ENCODE results near the gene SLF2. TPM values are rescaled to one million over a fixed set of nuclear protein-coding genes. Genes with fewer than 3 reads are reported as not detected.

SLF2 gene
- total RNA-seq, 2 donors from 2014 or later, result 11.5 to 12.3 TPM

DNA sequence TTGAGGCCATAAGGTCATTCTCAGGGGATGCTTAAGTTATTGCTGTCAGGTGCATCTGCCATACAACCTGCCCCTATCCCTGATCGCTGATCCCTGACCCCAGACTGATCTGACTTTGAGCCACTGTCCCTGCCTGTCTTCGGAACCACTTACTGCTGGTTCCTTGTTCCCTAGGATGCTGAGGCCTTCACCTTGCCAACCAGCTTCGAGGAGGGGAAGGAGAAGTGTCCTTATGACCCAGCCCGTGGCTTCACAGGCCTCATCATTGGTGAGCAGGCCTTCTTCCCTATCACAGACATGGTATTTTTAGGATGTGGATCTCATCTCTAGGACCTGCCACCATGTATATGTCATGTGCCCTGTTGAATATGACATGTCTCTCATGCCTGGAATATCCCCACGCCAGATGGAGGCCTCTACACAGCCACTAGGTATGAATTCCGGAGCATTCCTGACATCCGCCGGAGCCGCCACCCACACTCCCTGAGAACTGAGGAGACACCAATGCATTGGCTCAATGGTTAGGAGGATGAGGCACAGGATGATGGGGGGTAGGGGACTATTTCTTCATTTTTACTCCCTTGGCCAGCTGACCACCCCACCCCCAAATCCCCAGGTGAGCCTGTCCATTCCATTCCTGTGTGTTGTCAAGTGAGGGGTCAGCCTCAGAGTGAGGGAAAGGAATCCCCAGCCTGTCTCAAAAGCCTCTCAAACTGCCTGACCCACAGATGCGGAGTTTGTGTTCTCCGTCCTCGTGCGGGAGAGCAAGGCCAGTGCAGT, 65.5 kb downstream of the SLF2 start:
- no peak overlapping the region for H3K27ac ChIP-seq
- peaks cover 16% of the 10 kb centered on the region for H3K36me3 ChIP-seq
- no peaks in the 10 kb centered on the region for H3K9me3 ChIP-seq
- no peaks in the 10 kb centered on the region for H3K4me1 ChIP-seq
- no peak for DNase-seq (ENCODE audit: low spot score)
- H3K27me3 ChIP-seq, result no peaks in the 10 kb centered on the region
- TF ChIP-seq, protein P1, sequence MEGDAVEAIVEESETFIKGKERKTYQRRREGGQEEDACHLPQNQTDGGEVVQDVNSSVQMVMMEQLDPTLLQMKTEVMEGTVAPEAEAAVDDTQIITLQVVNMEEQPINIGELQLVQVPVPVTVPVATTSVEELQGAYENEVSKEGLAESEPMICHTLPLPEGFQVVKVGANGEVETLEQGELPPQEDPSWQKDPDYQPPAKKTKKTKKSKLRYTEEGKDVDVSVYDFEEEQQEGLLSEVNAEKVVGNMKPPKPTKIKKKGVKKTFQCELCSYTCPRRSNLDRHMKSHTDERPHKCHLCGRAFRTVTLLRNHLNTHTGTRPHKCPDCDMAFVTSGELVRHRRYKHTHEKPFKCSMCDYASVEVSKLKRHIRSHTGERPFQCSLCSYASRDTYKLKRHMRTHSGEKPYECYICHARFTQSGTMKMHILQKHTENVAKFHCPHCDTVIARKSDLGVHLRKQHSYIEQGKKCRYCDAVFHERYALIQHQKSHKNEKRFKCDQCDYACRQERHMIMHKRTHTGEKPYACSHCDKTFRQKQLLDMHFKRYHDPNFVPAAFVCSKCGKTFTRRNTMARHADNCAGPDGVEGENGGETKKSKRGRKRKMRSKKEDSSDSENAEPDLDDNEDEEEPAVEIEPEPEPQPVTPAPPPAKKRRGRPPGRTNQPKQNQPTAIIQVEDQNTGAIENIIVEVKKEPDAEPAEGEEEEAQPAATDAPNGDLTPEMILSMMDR (IDR thresholded peaks at IDR 0.05), result no peak
- H3K4me3 ChIP-seq, result no peak overlapping the region

DNA sequence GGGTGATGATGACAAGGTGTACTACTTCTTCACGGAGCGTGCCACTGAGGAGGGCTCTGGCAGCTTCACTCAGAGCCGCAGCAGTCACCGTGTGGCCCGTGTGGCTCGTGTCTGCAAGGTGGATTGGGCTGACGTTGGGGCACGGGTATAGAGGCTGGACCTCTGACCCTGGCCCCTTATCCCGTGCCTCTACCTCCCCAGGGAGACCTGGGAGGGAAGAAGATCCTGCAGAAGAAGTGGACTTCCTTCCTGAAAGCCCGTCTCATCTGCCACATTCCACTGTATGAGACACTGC, 66.1 kb downstream of the SLF2 start:
- no peak overlapping the region for H3K27ac ChIP-seq
- DNase-seq (ENCODE audit: low spot score), result no peak
- H3K27me3 ChIP-seq, result no peaks in the 10 kb centered on the region
- H3K4me1 ChIP-seq, result no peaks in the 10 kb centered on the region
- peaks cover 21% of the 10 kb centered on the region for H3K36me3 ChIP-seq
- no peaks in the 10 kb centered on the region for H3K9me3 ChIP-seq
- TF ChIP-seq, protein P1 (IDR thresholded peaks at IDR 0.05), result no peak
- H3K4me3 ChIP-seq, result no peak overlapping the region

DNA sequence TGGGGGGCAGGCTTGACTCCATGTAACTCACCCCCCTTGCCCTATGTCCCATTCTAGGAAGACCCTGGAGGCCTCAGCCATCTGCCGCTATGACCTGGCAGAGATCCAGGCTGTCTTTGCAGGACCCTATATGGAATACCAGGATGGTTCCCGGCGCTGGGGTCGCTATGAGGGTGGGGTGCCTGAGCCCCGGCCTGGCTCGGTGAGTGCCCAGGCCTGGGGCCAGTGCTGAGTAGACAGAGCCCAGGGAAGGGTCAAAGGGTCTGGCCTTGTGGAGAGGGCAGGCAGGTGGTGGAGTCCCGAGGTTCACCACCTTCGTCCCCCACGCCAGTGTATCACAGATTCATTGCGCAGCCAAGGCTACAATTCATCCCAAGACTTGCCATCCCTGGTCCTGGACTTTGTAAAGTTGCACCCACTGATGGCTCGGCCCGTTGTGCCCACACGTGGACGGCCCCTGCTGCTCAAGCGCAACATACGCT, 67.1 kb downstream of the SLF2 start:
- Histone ChIP-seq H3K9me3 (no peaks in the 10 kb centered on the region), H3K4me1 (no peaks in the 10 kb centered on the region), H3K4me3 (no peak overlapping the region), H3K27ac (no peak overlapping the region), H3K27me3 (no peaks in the 10 kb centered on the region), H3K36me3 (peaks cover 22% of the 10 kb centered on the region)
- no peak for DNase-seq (ENCODE audit: low spot score)
- TF ChIP-seq, protein P1 (IDR thresholded peaks at IDR 0.05), result no peak

DNA sequence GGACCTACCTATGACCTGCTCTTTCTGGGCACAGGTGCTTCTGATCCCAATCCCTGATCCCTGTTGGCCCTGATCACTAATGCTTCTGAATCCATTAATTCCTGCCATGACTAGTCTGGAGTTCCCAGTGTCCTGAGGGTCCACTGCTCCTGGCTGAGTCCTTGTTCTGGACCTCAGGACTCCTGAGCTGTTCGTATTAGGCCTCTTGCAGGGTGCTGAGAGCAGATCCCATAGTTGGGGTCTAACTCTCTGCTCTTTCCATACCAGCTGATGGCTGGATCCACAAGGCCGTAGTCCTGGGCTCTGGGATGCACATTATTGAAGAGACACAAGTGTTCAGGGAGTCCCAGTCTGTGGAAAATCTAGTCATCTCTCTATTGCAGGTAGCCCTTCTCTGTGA, 67.5 kb downstream of the SLF2 start:
- no peaks in the 10 kb centered on the region for H3K4me1 ChIP-seq
- no peaks in the 10 kb centered on the region for H3K9me3 ChIP-seq
- no peak overlapping the region for H3K4me3 ChIP-seq
- TF ChIP-seq, protein P1 (IDR thresholded peaks at IDR 0.05), result no peak
- no peak overlapping the region for H3K27ac ChIP-seq
- H3K27me3 ChIP-seq, result no peaks in the 10 kb centered on the region
- H3K36me3 ChIP-seq, result peaks cover 22% of the 10 kb centered on the region
- DNase-seq (ENCODE audit: low spot score), result no peak

DNA sequence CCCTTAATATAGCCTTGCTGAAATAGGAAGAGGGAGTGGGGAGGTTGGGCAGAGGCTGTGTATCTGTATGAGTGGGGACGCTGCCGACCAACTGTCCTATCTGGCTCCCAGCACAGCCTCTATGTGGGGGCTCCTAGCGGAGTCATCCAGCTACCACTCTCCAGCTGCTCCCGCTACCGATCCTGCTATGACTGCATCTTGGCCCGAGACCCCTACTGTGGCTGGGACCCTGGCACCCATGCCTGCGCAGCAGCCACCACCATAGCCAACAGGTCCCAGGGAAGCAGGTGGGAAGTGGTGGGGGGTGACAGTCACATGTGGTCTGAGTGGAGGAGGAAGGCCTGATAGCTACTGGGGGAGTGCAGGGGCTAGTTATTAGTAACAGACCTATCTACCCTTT, 67.9 kb downstream of the SLF2 start:
- peaks cover 22% of the 10 kb centered on the region for H3K36me3 ChIP-seq
- TF ChIP-seq, protein P1 (IDR thresholded peaks at IDR 0.05), result no peak
- H3K4me1 ChIP-seq, result no peaks in the 10 kb centered on the region
- H3K27me3 ChIP-seq, result no peaks in the 10 kb centered on the region
- no peak for DNase-seq (ENCODE audit: low spot score)
- no peaks in the 10 kb centered on the region for H3K9me3 ChIP-seq
- no peak overlapping the region for H3K4me3 ChIP-seq
- no peak overlapping the region for H3K27ac ChIP-seq
